Epithelial cell of proximal tubule (primary cell): Measurements from ENCODE around the gene TBRG1. TPM values are rescaled to one million over a fixed set of nuclear protein-coding genes. Genes with fewer than 3 reads are reported as not detected.

ENCODE experiments used
- DNase-seq: peaks from one replicate; pipeline ENCODE4 v3.0.0-alpha.2; 2011; ENCODE audit warnings: low read depth
- H3K4me3 ChIP-seq: 2 replicates; pipeline ENCODE4 v1.5.1; 2011; ENCODE audit warnings: low read depth, mild to moderate bottlenecking, low read length
- CTCF ChIP-seq: conservative IDR thresholded peaks from 2 replicates; pipeline ENCODE4 v1.5.1; 2012; ENCODE audit warnings: low read depth, mild to moderate bottlenecking, low read length
- total RNA-seq: library from RNA; depleted of rRNA; stranded (reverse); fragments of >200 nt; gene quantifications from 2 replicates; pipeline ENCODE4 v1.2.3, GENCODE V29; 2015

TBRG1 gene
- total RNA-seq, 1 donor from 2014 or later, result 12.6 TPM

GRCh38 chr11:124629961-124630360, 7.3 kb downstream of the TBRG1 start:
- no peak for TF ChIP-seq CTCF
- no peak for DNase-seq
- no peak overlapping the region for H3K4me3 ChIP-seq

- peak; percentile 50 for TF ChIP-seq CTCF
- DNase-seq, result no peak
- no peak overlapping the region for H3K4me3 ChIP-seq
Observed at GRCh38 chr11:124633355-124633754, 10.7 kb downstream of the TBRG1 start.

GRCh38 chr11:124635932-124636331, 13.3 kb downstream of the TBRG1 start:
- TF ChIP-seq CTCF, result no peak
- H3K4me3 ChIP-seq, result no peak overlapping the region
- DNase-seq, result no peak

GRCh38 chr11:124638500-124638899, 15.8 kb downstream of the TBRG1 start:
- no peak for TF ChIP-seq CTCF
- H3K4me3 ChIP-seq, result no peak overlapping the region
- no peak for DNase-seq

GRCh38 chr11:124639186-124639585, 16.5 kb downstream of the TBRG1 start:
- no peak overlapping the region for H3K4me3 ChIP-seq
- DNase-seq, result no peak

GRCh38 chr11:124640666-124641065, 18.0 kb downstream of the TBRG1 start:
- no peak for TF ChIP-seq CTCF
- DNase-seq, result no peak
- H3K4me3 ChIP-seq, result no peak overlapping the region

More at GRCh38 chr11:124639186-124639585, 16.5 kb downstream of the TBRG1 start:
- no peak for TF ChIP-seq CTCF

GRCh38 chr11:124642628-124643027, 20.0 kb downstream of the TBRG1 start:
- H3K4me3 ChIP-seq, result no peak overlapping the region
- TF ChIP-seq CTCF, result no peak
- DNase-seq, result no peak
